Stimulated activated CD8-positive, alpha-beta memory T cell treated with anti-CD3 and anti-CD28 coated beads, Interleukin-15, amount 100 ng/mL, for 1 hour (primary cell): ENCODE results near the gene MAPK10.
"Not testable (repeated sequence)": the region's sequence is repeated elsewhere in the genome, so short reads cannot be mapped to it uniquely, and the experiment has no call there.

ENCODE experiments used
- DNase-seq: peaks from one replicate; pipeline ENCODE4 v3.0.0-alpha.2; 2020; ENCODE audit warnings: low read depth

The MAPK10 gene

DNA sequence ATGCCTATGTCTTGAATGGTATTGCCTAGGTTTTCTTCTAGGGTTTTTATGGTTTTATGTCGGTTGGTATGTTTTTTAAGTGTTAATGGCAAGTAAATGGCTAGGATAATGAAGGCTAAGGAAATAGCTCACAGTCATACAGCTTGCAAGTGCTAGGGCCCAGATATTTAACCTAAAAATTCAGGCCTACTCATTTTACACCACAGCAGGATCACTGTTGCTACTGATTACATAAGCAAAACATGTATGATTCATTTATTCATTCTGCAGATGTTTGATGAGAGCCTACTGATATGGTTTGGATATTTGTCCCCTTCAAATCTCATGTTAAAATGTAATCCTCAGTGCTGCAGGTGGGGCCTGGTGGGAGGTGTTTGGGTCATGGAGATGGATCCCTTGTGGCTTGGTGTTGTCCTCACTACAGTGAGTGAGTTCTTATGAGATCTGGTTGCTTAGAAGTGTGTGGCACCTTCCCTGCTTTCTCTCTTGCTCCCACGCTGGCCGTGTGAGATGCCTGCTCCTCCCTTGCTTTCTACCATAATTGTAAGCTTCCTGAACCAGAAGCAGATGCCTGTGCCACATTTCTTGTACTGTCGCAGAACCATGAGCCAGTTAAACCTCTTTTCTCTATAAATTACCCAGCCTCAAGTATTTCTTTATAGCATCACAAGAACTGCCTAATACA, 175.5 kb downstream of the MAPK10 start:
- DNase-seq, result no peak

DNA sequence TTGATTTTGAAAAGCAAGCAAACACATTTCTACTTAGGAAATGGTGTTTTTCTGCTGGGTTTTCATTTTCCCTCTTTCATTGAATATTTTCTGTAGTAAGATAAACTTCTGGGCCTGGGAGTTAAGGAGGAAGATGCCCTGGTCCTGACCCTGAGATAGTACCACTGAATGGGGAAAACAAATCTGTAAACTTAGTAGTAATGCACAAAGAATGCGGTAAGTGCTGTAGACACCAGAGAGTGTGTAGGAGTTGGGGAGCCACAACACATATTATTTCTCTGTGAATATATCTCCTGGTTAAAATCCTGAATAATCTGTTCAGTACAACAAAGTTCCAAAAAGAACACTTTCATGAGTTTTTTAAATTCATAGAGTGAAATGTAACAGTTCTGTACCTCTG, 178.3 kb downstream of the MAPK10 start:
- DNase-seq, result no peak

DNA sequence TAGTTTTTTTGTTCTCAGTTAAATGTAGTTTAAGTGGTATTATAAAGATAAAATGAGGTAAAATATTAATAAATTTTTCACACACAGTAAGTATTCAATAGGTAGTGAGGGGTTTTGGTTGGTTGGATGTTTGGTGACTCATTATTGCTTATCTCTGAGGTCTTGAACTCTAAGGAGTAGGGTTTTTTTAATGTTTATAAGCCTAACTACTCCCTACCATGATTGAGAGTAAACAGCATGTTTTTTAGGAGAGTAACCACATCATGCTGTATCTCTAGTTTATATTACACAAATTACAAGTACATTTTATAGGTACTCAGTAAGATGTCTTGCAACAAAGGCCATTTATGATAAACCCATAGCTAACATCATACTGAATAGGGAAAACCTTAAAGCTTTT, 181.6 kb downstream of the MAPK10 start:
- DNase-seq, result no peak

DNA sequence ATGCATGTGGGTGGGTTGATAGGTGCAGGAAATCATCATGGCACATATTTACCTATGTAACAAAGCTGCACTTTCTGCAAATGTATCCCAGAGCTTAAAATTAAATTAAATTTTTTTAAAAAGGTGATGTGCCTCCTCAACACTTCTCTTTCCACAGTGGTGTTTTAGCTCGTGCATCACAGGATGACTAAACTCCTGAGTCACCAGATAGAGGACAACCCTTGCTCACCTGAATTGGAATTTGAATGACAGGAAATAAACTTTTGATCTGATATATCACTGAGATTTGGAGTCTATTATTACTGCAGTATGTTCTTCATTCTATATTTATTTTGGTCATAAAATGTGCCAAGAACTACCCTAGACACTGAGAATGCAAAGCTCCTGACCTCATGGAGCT, 185.3 kb downstream of the MAPK10 start:
- no peak for DNase-seq

- DNase-seq, result not testable (repeated sequence)
Measured at GRCh38 chr4:86168335-86168734, 191.5 kb downstream of the MAPK10 start.

GRCh38 chr4:86160426-86160825, 199.4 kb downstream of the MAPK10 start:
- no peak for DNase-seq

DNA sequence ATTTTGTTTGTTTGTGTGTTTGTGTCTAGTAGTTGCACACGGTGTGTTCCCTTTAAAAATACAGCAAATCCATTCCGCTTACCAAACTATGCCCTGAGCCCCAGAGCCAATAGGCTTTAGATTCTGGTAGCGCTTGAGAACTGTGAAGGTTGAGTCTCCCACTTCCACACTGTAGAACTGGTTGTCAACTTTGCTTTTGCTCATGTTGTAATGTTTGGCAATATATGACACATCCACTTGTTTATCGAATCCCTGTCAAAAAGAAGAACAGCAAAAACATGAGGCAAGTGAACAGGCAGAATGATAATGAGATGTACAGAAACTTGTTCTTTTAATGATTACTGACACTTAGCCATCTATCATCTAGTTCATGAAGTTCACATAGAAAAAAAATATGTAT, 200.6 kb downstream of the MAPK10 start:
- no peak for DNase-seq

DNA sequence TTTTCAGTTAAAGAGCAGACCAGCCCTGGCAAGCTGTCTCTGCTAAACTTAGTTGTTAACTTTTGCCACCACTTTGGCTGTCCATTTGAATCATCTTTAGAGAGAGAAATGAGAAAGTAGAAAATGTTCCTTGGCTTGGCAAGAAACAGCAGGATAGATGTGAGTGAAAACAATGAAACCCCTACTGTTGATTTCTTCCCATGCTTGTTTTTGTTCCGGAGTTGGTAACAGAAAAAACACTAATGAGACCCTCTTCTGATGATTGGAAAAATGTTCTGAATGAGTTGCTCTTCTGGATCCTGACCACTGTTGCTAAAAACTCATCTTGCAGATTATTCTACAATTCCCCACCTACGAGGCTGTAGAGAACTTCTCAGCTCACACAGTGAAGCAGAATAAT, 203.3 kb downstream of the MAPK10 start:
- DNase-seq, result no peak

- DNase-seq, result no peak
Measured at GRCh38 chr4:86155766-86156165, 204.1 kb downstream of the MAPK10 start.

- DNase-seq, result no peak
Measured at GRCh38 chr4:86152454-86152853, 207.4 kb downstream of the MAPK10 start.

- DNase-seq, result no peak
Measured at GRCh38 chr4:86151196-86151595, 208.7 kb downstream of the MAPK10 start.

GRCh38 chr4:86141161-86141560, 218.7 kb downstream of the MAPK10 start:
- DNase-seq, result no peak

- DNase-seq, result no peak
Measured at GRCh38 chr4:86132468-86132867, 227.4 kb downstream of the MAPK10 start.

GRCh38 chr4:86131456-86131855, 228.4 kb downstream of the MAPK10 start:
- no peak for DNase-seq

- DNase-seq, result no peak
Measured at GRCh38 chr4:86130160-86130933, 229.5 kb downstream of the MAPK10 start.

DNA sequence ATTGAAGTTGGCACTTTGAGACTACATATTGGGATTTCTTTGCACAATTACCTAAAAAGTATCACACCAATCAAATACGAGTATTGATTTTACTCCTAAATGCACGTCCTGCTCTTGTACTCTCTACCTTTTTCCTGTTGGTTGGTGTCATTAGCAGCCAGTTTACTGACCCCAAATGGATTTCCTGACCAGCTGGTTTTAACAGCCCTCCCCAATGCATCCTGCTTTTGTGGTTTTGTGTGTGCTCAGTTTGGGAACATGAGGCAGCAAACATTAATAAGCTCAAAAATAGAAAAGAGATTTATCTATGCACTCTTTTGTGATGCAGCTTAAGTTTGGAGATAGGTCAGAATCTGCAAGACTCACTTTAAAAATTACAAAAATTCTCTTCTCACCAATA, 230.3 kb downstream of the MAPK10 start:
- no peak for DNase-seq

GRCh38 chr4:86122404-86122803, 237.4 kb downstream of the MAPK10 start:
- DNase-seq, result no peak

GRCh38 chr4:86118711-86119110, 241.1 kb downstream of the MAPK10 start:
- DNase-seq, result no peak

DNA sequence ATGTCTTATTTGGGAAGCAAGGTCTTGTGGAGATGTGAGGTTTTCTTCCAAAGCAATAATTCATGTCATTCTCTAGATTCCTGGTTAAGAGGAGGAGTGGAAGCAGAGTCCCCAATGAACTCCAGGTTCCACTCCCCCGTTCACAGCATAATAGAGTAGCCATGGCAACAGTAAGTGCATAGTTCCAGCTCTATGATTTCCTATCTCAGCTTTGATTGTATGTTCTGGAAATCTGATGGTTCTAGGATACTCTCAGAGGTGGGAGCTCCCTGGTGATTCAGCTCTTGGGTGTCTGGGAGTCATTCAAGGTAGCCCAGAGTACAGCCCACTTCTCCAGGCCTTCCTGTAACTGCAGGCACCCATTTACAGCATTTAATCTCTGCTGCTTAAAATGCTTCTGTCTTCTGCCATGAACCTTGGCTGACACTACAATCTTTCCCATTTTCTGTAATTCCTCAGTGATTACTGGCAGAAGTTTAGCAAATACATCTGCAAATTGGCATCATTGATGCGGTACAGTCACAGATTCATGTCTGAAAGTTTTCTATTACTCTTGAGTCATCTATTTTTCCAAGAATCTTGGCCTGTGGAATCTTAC, 242.0 kb downstream of the MAPK10 start:
- no peak for DNase-seq

DNA sequence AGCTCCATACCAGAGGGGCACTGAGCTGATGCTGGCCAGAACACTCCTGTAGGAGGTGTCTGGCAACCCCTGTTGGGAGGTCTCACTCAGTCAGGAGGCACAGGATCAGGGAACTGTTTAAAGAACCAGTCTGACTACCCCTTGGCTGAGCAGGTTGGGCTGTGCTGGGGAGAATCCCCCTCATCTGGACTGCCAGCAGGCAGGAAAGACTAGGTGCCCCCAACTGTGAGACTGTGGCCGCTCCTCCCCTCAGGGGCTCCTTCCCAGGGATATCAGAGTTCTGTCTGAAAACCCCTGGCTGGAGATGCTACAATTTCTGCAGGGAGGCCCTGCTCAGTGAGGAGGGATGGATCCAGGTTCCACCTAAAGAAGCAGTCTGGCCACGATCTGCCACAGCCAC, 245.3 kb downstream of the MAPK10 start:
- no peak for DNase-seq

DNA sequence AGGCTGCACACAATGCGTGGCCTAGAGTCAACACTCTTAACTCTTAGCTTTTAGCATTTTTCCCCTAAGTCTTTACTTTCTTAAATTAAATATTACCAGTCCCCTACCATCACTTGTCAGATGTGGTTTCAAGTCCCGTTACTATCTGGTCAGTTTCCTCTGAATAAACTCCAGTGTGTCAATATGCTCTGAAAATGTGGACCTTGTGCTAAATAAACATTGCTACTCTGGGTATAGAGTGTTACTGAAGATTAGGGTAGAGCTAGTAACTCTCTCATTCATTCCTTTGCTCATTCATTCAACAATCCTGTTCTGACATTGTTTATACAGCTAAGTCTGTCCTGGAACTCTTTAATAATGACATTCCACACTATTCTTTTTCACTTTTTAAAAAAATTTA, 251.0 kb downstream of the MAPK10 start:
- no peak for DNase-seq

- no peak for DNase-seq
Measured at GRCh38 chr4:86108137-86108536, 251.7 kb downstream of the MAPK10 start.

- DNase-seq, result no peak
Measured at GRCh38 chr4:86107112-86107511, 252.7 kb downstream of the MAPK10 start.
